Osteocyte (in vitro differentiated cells): Measurements from ENCODE around the gene LCLAT1. TPM values are rescaled to one million over a fixed set of nuclear protein-coding genes. Genes with fewer than 3 reads are reported as not detected.

Experiments used
- DNase-seq: peaks from one replicate; pipeline ENCODE4 v3.0.0; 2021; ENCODE audit warnings: mixed read lengths; ENCODE audit not compliant: unreplicated experiment; ENCODE audit errors: extremely low spot score
- H3K27ac Mint-ChIP-seq: one replicate; pipeline ENCODE4 v1.8.0; 2021; ENCODE audit warnings: mild to moderate bottlenecking, mixed read lengths; ENCODE audit not compliant: unreplicated experiment
- H3K27me3 Mint-ChIP-seq: one replicate; pipeline ENCODE4 v1.8.0; 2021; ENCODE audit warnings: mixed read lengths; ENCODE audit not compliant: unreplicated experiment
- H3K36me3 Mint-ChIP-seq: one replicate; pipeline ENCODE4 v1.8.0; 2021; ENCODE audit warnings: mixed read lengths; ENCODE audit not compliant: unreplicated experiment
- H3K4me1 Mint-ChIP-seq: one replicate; pipeline ENCODE4 v1.8.0; 2021; ENCODE audit warnings: mixed read lengths; ENCODE audit not compliant: unreplicated experiment
- H3K4me3 Mint-ChIP-seq: one replicate; pipeline ENCODE4 v1.8.0; 2021; ENCODE audit warnings: mild to moderate bottlenecking, moderate library complexity, mixed read lengths; ENCODE audit not compliant: unreplicated experiment
- H3K9me3 Mint-ChIP-seq: one replicate; pipeline ENCODE4 v1.8.0; 2021; ENCODE audit warnings: mixed read lengths; ENCODE audit not compliant: unreplicated experiment
- CTCF ChIP-seq: fragments of 200-600 bp; sonication (generic); IDR thresholded peaks from 2 replicates; pipeline ENCODE4 v1.5.0; 2021; ENCODE audit warnings: antibody characterized with exemption, mild to moderate bottlenecking, moderate library complexity
- total RNA-seq: library from RNA; stranded (reverse); gene quantifications from 2 replicates; pipeline ENCODE4 v1.2.1, GENCODE V29; 2021

Gene LCLAT1
- total RNA-seq, 1 donor from 2014 or later, result 13.6 TPM

GRCh38 chr2:30653847-30654246 lies 206.8 kb downstream of the LCLAT1 start:
- no peak overlapping the region for H3K27ac Mint-ChIP-seq
- no peaks in the 10 kb centered on the region for H3K36me3 Mint-ChIP-seq
- peaks cover 13% of the 10 kb centered on the region for H3K4me1 Mint-ChIP-seq

GRCh38 chr2:30654404-30654803 lies 207.4 kb downstream of the LCLAT1 start:
- Mint-ChIP-seq H3K27me3 (no peaks in the 10 kb centered on the region), H3K9me3 (no peaks in the 10 kb centered on the region)
- TF ChIP-seq CTCF, result no peak

More at GRCh38 chr2:30653847-30654246, 206.8 kb downstream of the LCLAT1 start:
- Mint-ChIP-seq H3K27me3 (no peaks in the 10 kb centered on the region), H3K9me3 (no peaks in the 10 kb centered on the region), H3K4me3 (no peak overlapping the region)
- TF ChIP-seq CTCF, result no peak
- no peak for DNase-seq

GRCh38 chr2:30655211-30655610 lies 208.2 kb downstream of the LCLAT1 start:
- no peak for DNase-seq
- no peak for TF ChIP-seq CTCF
- Mint-ChIP-seq H3K9me3 (no peaks in the 10 kb centered on the region), H3K27ac (no peak overlapping the region), H3K36me3 (no peaks in the 10 kb centered on the region), H3K4me1 (peaks cover 13% of the 10 kb centered on the region), H3K4me3 (no peak overlapping the region), H3K27me3 (no peaks in the 10 kb centered on the region)

More at GRCh38 chr2:30654404-30654803, 207.4 kb downstream of the LCLAT1 start:
- Mint-ChIP-seq H3K36me3 (no peaks in the 10 kb centered on the region), H3K4me3 (no peak overlapping the region), H3K27ac (no peak overlapping the region), H3K4me1 (peaks cover 13% of the 10 kb centered on the region)
- DNase-seq, result no peak

GRCh38 chr2:30655660-30656059 lies 208.6 kb downstream of the LCLAT1 start:
- H3K27ac Mint-ChIP-seq, result no peak overlapping the region
- TF ChIP-seq CTCF, result no peak
- H3K36me3 Mint-ChIP-seq, result no peaks in the 10 kb centered on the region
- H3K9me3 Mint-ChIP-seq, result no peaks in the 10 kb centered on the region
- H3K27me3 Mint-ChIP-seq, result no peaks in the 10 kb centered on the region
- H3K4me1 Mint-ChIP-seq, result peaks cover 13% of the 10 kb centered on the region
- H3K4me3 Mint-ChIP-seq, result no peak overlapping the region
- no peak for DNase-seq

- DNase-seq, result no peak
- Mint-ChIP-seq H3K27ac (no peak overlapping the region), H3K9me3 (no peaks in the 10 kb centered on the region), H3K4me1 (peaks cover 13% of the 10 kb centered on the region), H3K36me3 (no peaks in the 10 kb centered on the region), H3K4me3 (no peak overlapping the region), H3K27me3 (no peaks in the 10 kb centered on the region)
- TF ChIP-seq CTCF, result no peak
Measured at GRCh38 chr2:30656079-30656478, 209.0 kb downstream of the LCLAT1 start.
